ENCODE data around the gene LAMA2.

The LAMA2 gene

DNA sequence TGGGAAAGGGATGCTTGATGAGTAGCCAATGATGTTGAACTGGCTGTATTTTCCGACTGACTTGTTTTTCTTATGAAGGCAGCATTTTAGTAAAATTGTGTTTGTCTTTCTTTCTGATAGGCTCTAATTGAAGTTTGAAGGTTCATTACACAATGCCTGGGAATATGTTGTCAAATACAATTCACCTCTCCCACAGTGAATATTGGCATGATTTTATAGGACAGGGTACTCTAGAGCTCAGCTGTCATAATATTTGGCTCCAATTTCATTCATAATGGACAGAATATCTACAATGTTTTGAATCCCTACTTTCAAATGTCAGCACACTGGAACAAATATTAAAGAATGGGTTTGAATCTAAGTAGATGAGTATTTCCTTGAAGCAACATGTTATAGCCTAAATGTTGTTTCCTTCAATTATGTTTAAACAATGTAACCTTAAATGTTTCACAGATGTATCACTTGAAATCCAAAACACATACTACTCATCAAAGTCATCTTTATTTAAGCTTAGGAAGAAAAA is 81.4 kb downstream of the LAMA2 start:
- no peak for TF ChIP-seq CTCF (IDR thresholded peaks at IDR 0.05; ENCODE audit: low read length, missing control alignments)
- DNase-seq (ENCODE audit: low read depth), result peak; percentile 9
- no peak overlapping the region for H3K4me3 ChIP-seq (replicated peaks; ENCODE audit: low read depth, low read length)

- DNase-seq (ENCODE audit: low read depth), result no peak
- TF ChIP-seq CTCF (IDR thresholded peaks at IDR 0.05; ENCODE audit: low read length, missing control alignments), result no peak
- no peak overlapping the region for H3K4me3 ChIP-seq (replicated peaks; ENCODE audit: low read depth, low read length)
These were observed 81.8 kb downstream of the LAMA2 start for GRCh38 chr6:128964771-128965170.

GRCh38 chr6:128966934-128967333 is 84.0 kb downstream of the LAMA2 start:
- H3K4me3 ChIP-seq (replicated peaks; ENCODE audit: low read depth, low read length), result no peak overlapping the region

GRCh38 chr6:128979071-128979470 is 96.1 kb downstream of the LAMA2 start:
- TF ChIP-seq CTCF (IDR thresholded peaks at IDR 0.05; ENCODE audit: low read length, missing control alignments), result no peak
- peak; percentile 25 for DNase-seq (ENCODE audit: low read depth)
- H3K4me3 ChIP-seq (replicated peaks; ENCODE audit: low read depth, low read length), result no peak overlapping the region

More at GRCh38 chr6:128966934-128967333, 84.0 kb downstream of the LAMA2 start:
- no peak for DNase-seq (ENCODE audit: low read depth)
- TF ChIP-seq CTCF (IDR thresholded peaks at IDR 0.05; ENCODE audit: low read length, missing control alignments), result no peak

GRCh38 chr6:128981716-128982115 is 98.8 kb downstream of the LAMA2 start:
- DNase-seq (ENCODE audit: low read depth), result no peak
- no peak for TF ChIP-seq CTCF (IDR thresholded peaks at IDR 0.05; ENCODE audit: low read length, missing control alignments)
- no peak overlapping the region for H3K4me3 ChIP-seq (replicated peaks; ENCODE audit: low read depth, low read length)

DNA sequence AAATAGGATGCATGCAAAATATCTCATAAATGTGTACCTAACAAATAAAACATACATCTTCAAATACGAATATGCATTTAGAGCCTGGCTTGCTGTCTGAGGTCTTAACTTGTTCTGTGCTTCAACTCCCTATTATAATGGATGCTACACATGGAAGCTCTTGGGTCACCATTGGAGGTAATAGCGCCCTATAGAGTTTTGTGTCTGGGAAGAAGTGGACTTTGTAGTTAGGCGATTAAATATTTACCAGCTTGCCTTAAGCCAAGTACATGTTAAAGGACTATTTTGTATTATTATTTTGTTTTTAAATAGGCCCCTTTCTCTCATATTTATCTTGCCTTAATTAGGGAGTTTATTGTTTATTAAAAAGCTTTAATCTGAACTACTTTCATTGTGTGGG is 107.4 kb downstream of the LAMA2 start:
- no peak for DNase-seq (ENCODE audit: low read depth)
- no peak overlapping the region for H3K4me3 ChIP-seq (replicated peaks; ENCODE audit: low read depth, low read length)
- TF ChIP-seq CTCF (IDR thresholded peaks at IDR 0.05; ENCODE audit: low read length, missing control alignments), result no peak

- no peak for DNase-seq (ENCODE audit: low read depth)
- TF ChIP-seq CTCF (IDR thresholded peaks at IDR 0.05; ENCODE audit: low read length, missing control alignments), result no peak
- H3K4me3 ChIP-seq (replicated peaks; ENCODE audit: low read depth, low read length), result no peak overlapping the region
These were observed 108.0 kb downstream of the LAMA2 start for GRCh38 chr6:128990915-128991314.

All from fibroblast of pulmonary artery (primary cell).